NB4 (cell line): ENCODE data around the gene RAD52.

Experiments
- CTCF ChIP-seq: IDR thresholded peaks from one replicate; pipeline ENCODE4 v1.5.1; 2012; ENCODE audit warnings: low read depth, low read length
- MYC ChIP-seq: IDR thresholded peaks from 2 replicates; pipeline ENCODE4 v1.6.1; 2011; ENCODE audit warnings: low read depth, low read length
- POLR2A ChIP-seq: IDR thresholded peaks from 2 replicates; pipeline ENCODE4 v1.6.1; 2011; ENCODE audit warnings: mild to moderate bottlenecking; ENCODE audit not compliant: insufficient read length; ENCODE audit errors: extremely low read depth
- TF ChIP-seq, protein P1 (sequence below): IDR thresholded peaks from 2 replicates; pipeline ENCODE4 v1.6.1; 2011; ENCODE audit warnings: low read depth, low read length

- TF ChIP-seq POLR2A = no peak
- TF ChIP-seq CTCF = no peak
- TF ChIP-seq, protein P1, sequence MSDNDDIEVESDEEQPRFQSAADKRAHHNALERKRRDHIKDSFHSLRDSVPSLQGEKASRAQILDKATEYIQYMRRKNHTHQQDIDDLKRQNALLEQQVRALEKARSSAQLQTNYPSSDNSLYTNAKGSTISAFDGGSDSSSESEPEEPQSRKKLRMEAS = no peak
- TF ChIP-seq MYC = no peak
Observed at GRCh38 chr12:977156-977555, 27.7 kb upstream of the RAD52 start.
